Measurements from ENCODE around the gene WNT4.
A peak's percentile ranks its signal among the peaks of the same experiment; 100 is the strongest.

WNT4 gene

GRCh38 chr1:22132517-22133235, 10.2 kb downstream of the WNT4 start:
- no peak for DNase-seq (ENCODE audit: low read depth in 2 of 2, low spot score in 1 of 2)

- DNase-seq (ENCODE audit: low read depth in 2 of 2, low spot score in 1 of 2), result peak in 1 of 2 donors; percentile 31
Measured at GRCh38 chr1:22131875-22132486, 10.9 kb downstream of the WNT4 start.

- no peak for DNase-seq (ENCODE audit: low read depth in 2 of 2, low spot score in 1 of 2)
Measured at GRCh38 chr1:22131062-22131461, 11.8 kb downstream of the WNT4 start.

- no peak for DNase-seq (ENCODE audit: low read depth in 2 of 2, low spot score in 1 of 2)
Measured at GRCh38 chr1:22129501-22130117, 13.3 kb downstream of the WNT4 start.

GRCh38 chr1:22128392-22128791, 14.5 kb downstream of the WNT4 start:
- DNase-seq (ENCODE audit: low read depth in 2 of 2, low spot score in 1 of 2), result no peak

- no peak for DNase-seq (ENCODE audit: low read depth in 2 of 2, low spot score in 1 of 2)
Measured at GRCh38 chr1:22127731-22128130, 15.2 kb downstream of the WNT4 start.

- DNase-seq (ENCODE audit: low read depth in 2 of 2, low spot score in 1 of 2), result no peak
Measured at GRCh38 chr1:22127248-22127647, 15.6 kb downstream of the WNT4 start.

GRCh38 chr1:22126531-22126930, 16.4 kb downstream of the WNT4 start:
- DNase-seq (ENCODE audit: low read depth in 2 of 2, low spot score in 1 of 2), result no peak

GRCh38 chr1:22124592-22125229, 18.2 kb downstream of the WNT4 start:
- DNase-seq (ENCODE audit: low read depth in 2 of 2, low spot score in 1 of 2), result no peak

- DNase-seq (ENCODE audit: low read depth in 2 of 2, low spot score in 1 of 2), result no peak
Measured at GRCh38 chr1:22123901-22124404, 18.9 kb downstream of the WNT4 start.

- no peak for DNase-seq (ENCODE audit: low read depth in 2 of 2, low spot score in 1 of 2)
Measured at GRCh38 chr1:22123071-22123390, 19.9 kb downstream of the WNT4 start.

- DNase-seq (ENCODE audit: low read depth in 2 of 2, low spot score in 1 of 2), result no peak
Measured at GRCh38 chr1:22122273-22123070, 20.4 kb downstream of the WNT4 start.

GRCh38 chr1:22121421-22121911, 21.4 kb downstream of the WNT4 start:
- DNase-seq (ENCODE audit: low read depth in 2 of 2, low spot score in 1 of 2), result no peak

- DNase-seq (ENCODE audit: low read depth in 2 of 2, low spot score in 1 of 2), result no peak
Measured at GRCh38 chr1:22120469-22120790, 22.5 kb downstream of the WNT4 start.

GRCh38 chr1:22119626-22120468, 23.1 kb downstream of the WNT4 start:
- no peak for DNase-seq (ENCODE audit: low read depth in 2 of 2, low spot score in 1 of 2)

- DNase-seq (ENCODE audit: low read depth in 2 of 2, low spot score in 1 of 2), result no peak
Measured at GRCh38 chr1:22118291-22118992, 24.5 kb downstream of the WNT4 start.

GRCh38 chr1:22117851-22118250, 25.0 kb downstream of the WNT4 start:
- DNase-seq (ENCODE audit: low read depth in 2 of 2, low spot score in 1 of 2), result no peak

- no peak for DNase-seq (ENCODE audit: low read depth in 2 of 2, low spot score in 1 of 2)
Measured at GRCh38 chr1:22117238-22117637, 25.7 kb downstream of the WNT4 start.

- DNase-seq (ENCODE audit: low read depth in 2 of 2, low spot score in 1 of 2), result no peak
Measured at GRCh38 chr1:22115286-22115685, 27.6 kb downstream of the WNT4 start.

Data from stimulated activated CD8-positive, alpha-beta memory T cell treated with anti-CD3 and anti-CD28 coated beads, Interleukin-4, amount 100 ng/mL, for 1 hour (primary cell).